GM18907 (cell line): ENCODE measurements around the gene RECK.
"Not testable (repeated sequence)": the region's sequence is repeated elsewhere in the genome, so short reads cannot be mapped to it uniquely, and the experiment has no call there.

Experiments used
- ATAC-seq: cut with Tn5 transposase; IDR thresholded peaks from one replicate; pipeline ENCODE4 v1.9.1; 2021; ENCODE audit warnings: mild to moderate bottlenecking, moderate library complexity; ENCODE audit not compliant: unreplicated experiment

Gene RECK

DNA sequence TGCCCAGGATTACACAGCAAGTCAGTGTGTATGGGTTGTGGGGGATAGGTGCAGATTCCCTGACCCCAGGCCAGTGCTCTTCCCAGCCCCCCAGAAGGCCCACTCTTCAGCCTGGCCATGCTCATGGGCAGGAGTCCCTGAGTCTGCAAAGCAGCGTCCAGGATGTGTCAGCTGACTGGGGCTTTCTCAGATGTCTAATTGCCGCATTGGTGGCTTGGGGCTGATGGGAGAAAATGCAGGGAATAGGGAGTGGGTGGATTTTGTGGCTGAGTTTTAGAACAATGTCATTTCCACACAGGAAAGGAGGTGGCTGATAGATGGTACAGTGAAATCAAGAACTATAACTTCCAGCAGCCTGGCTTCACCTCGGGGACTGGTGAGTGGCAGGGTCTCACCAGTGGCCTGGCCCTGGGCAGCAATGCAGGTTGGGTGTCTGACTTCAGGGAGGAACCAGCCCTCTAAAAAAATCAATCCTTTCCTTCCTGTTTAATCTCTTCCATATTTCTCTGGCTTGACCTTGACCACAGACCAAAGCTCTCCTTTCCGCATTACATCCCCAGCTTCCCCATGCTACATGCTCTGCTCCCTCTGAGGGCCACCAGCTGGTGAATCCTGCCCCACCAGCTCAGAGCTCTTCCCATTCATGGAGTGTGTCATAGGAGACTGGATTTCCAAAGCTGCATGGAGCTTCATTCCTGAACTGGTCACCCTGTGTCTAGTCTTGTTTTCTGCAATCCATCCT, 114.0 kb downstream of the RECK start:
- ATAC-seq = no peak

DNA sequence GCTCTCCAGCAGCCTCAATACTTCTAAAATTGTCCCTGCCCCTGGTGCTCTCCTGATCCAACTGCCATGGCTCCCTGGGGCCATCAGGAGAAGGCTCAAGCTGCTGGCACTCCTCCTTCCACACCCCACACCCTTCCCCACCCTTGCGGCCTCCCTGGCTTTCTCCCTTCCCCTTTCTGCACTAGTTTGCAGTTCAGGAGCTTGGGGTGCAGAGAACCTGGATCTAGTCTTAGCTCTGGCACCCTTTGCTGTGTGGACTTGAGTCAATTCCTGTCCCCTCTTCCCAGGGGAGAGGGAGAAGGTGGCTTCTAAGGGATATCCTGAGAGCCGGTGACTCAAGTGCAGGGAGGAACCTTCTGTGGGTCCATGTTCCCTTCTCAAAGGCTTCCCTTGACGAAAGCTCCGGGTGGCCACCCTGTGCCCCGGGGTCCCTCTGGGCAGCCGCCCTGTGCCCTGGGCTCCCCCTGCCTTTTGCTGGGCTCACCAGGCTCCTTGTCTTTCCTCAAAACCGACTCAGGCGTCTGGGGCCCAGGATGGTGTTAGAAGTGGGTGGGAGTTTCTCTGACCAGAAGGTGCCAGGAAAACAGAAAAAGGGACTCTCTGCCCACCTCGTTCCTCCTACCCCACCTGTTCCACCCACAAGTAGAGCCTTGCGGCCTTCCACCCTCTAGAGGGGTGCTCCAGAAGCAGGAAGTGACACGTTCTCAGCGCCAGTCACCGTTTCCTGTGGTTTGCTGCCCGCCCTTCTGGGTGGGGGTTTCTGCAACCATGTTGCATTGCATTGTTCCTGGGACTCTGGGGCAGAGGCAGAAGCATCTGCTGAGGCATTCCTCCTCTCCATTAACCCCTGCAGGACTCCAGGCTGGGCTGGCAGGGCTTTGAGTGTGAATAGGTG, 114.8 kb downstream of the RECK start:
- peak; percentile 86 for ATAC-seq

DNA sequence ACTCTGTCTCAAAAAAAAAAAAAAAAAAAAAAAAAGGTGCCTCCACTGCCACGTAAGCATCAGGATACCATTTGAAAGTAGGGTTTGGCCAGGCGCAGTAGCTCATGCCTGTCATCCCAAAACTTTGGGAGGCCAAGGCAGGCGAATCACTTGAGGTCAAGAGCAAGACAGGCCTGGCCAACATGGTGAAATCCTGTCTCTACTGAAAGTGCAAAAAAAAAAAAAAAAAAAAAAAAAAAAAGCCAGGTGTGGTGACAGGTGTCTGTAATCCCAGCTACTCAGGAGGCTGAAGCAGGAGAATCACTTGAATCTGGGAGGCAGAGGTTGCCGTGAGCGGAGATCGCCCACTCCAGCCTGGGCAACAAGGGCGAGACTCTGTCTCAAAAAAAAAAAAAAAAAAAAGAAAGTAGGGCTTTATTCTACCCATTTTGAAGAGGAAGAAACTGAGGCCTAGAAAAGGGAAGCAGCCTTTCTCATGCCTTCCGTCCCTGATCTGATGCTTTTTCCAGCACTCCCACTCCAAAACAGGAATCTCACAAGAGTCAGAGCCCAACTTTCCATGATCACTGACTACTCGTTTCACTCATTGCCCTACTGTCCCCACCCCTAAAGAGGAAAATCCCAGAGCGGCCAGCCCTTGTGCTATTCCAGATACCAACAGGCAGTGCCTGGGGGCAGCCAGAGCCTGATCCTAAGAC, 116.2 kb downstream of the RECK start:
- no peak for ATAC-seq

DNA sequence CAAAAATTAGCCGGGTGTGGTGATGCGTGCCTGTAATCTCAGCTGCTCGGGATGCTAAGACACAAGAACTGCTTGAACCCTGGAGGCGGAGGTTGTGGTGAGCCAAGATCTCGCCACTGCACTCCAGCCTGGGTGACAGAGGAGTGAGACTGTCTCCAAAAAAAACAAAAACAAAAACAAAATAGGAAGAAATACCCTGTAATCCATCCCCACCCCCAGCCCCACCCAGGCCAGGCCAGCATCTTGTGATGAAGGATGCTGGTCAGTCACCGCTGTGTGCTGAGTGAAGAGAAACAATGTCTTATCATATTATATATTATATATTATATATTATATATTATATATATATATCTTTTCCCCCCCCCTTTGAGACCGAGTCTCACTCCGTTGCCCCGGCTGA, 117.0 kb downstream of the RECK start:
- ATAC-seq = no peak

DNA sequence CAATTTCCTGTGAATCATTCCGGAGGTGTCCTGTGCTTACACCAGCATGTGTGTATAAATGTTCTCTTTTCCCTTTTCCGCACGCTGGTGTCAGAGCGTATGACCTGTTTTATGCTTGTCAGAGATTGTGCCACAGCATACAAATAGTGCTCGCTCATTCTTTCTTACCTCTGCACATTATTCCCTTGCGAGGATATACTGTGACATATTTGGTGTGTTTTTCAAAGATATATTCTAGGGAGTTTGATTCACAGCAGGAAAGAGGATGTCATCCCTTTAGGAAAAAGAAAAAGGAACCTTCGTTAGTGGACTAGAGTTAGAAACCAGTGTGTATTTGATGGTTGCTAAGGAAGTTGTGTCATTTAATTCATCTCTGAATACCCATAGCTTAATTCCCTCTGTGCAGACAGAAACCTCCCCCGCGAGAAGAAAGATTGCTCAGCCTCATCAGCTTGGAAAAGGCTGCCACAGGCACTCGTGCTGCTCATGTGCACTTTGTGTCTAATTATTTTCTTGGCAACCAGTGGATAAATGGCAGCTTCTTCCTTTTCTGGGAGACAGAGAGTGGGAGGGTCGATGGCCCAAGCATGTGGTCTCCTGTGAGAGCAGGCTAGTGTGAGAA, 117.7 kb downstream of the RECK start:
- ATAC-seq = no peak

DNA sequence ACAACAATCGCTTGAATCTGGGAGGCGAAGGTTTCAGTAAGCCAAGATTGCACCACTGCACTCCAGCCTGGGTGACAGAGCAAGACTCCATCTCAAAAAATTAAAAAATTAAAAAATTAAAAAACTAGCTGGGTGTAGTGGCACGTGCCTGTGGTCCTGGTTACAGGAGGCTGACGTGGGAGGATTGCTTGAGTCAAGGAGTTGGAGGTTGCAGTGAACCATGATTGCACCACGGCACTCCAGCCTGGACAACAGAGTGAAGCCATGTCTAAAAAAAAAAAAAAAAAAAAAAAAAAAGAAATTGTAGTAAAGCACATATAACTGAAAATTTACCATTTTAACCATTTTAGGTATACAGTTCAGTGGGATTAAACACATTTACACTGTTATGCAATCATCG, 119.4 kb downstream of the RECK start:
- ATAC-seq = no peak

DNA sequence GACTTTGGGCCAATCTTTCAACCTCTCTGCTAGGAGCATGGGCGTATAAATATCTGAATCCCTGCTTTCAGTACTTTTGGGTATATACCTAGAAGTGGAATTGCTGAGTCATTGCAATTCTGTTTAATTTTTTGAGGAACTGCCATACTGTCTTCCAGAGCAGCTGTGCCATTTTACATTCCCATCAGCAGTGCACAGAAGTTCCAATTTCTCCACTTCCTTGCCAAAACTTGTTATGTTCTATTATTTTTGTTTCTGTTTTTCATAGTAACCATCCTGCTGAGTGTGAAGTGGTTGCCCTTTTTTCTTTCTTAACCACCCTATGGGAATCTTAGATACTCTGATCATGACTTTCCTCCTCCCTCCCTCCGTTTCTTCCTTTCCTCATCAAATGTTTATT, 121.4 kb downstream of the RECK start:
- no peak for ATAC-seq

DNA sequence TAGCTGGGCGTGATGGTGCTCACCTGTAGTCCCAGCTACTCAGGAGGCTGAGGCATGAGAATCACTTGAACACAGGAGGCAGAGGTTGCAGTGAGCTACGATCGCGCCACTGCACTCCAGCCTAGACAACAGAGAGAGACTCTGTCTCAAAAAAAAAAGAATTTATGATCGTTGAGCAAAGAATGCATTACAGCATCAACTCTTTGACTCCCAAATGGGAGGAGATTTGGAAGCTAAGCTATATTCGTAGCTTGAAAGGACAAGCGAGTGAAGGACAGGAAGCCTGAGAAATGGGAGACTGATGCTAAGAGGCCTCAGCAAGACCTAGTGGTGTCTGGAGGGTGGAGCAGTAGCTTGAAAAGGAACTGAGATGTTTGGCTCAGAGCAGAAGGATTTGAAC, 122.2 kb downstream of the RECK start:
- no peak for ATAC-seq

DNA sequence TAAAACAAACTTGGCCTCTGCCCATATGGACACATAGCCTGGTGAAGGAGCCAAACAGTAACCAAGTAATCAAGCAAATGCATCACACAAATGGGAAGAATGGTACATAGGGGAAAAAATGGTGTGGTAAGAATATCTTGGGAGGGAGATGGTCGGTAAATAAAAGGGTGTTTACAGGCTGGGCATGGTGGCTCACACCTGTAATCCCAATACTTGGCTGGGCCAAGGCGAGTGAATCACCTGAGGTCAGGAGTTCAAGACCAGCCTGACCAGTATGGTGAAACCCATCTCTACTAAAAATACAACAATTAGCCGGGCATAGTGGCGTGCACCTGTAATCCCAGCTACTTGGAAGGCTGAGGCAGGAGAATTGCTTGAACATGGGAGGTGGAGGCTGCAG, 122.8 kb downstream of the RECK start:
- ATAC-seq = not testable (repeated sequence)

DNA sequence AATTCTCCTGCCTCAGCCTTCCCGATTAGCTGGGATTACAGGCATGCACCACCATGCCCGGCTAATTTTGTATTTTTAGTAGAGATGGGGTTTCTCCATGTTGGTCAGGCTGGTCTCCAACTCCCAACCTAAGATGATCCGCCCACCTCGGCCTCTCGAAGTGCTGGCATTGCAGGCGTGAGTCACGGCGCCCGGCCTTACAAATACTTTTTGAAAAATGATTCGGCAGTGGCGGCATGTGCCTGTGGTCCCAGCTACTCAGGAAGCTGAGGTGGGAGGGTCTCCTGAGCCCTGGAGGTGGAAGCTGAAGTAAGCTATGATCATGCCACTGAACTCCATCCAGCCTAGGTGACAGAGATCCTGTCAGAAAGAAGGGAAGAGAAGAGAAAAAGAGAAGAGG, 123.4 kb downstream of the RECK start:
- not testable (repeated sequence) for ATAC-seq

DNA sequence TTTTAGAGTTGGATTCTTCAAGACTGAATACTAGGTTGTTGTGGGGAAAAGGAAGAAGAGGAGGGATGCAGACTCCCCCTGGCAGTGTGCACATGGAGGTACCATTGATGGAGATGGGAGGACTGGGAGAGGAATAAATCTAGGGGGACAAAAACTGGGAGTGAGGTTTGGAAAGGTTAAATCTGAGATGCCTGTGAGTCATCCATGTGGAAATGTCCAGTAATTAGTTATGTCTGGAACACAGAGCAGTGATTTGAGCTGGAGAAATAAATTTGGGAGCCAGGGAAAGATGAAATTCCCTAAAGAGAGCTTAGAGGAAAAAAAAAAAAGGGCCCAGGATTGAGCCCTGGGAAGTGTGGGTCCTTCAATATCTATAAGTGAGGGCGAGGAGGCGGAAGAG, 124.5 kb downstream of the RECK start:
- ATAC-seq = no peak

DNA sequence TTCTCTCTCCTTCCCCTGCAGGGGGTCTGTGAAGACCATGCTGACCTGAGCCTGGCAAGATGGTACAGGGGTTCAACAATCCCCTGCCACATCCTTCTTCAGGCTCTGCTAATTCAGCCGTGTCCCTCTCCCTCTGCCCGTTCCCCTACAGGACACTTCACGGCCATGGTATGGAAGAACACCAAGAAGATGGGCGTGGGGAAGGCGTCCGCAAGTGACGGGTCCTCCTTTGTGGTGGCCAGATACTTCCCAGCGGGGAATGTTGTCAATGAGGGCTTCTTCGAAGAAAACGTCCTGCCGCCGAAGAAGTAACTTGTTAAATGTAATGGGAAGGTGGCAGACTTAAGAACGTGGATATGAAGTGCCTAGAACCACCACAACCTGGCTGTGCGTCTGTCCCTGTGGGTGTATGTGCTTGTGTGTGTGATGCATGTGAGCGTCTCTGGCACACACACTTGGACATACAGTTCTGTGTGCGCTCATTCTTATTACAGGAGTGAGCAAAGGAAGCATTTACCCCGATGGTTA, 125.6 kb downstream of the RECK start:
- no peak for ATAC-seq

DNA sequence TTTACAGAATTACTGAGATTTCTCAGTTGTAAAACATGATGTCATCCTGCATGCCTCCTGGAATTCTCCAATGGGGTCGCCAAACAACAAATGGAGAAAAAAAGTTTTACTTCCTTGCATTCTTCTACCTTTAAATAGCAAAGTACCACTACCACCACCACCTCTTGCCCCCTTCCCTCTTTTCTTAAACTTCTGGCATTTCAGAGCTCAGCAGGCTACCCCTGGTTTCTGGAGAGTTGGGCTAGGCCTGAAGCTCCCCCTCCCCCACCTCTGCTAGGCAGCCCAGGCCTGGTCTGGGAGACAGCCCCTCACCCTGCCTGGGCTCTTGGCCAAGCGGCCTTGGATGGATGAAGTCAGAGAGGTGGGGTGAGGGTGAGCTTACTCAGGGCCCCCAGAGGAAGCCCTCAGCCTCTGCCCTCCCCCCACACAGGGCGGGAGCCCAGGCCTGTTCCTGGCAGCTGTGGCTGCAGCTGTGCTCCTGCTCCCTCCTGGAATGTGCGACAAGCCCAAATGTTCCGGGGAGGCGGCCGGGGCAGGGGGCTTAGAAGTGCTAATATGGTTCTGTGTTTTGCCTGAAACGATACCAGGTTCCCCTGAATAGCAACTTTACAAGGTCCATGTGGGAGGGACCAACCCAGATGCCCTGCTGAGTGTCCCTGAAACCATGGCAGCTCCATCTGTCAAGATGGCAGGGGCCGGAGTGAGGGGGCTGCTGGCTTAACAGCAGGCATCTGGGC, 126.5 kb downstream of the RECK start:
- ATAC-seq = no peak

DNA sequence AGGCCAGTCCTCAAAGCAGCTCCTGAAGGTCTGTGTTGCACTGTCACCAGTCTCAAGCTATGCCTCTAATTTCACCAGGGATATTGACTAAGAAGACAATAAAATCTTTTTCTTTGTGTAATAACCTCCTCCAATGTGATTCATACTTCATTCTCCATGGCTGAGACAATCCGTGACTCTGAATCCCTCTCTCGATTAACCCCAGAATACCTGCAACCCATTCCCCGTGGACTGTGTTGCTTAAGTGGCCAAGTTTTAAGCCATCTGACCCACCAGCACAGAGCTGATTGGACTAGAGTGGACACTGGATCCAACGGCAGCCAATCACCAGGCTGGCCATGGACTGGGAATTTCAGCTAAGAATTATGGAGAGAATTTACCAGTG, 127.1 kb downstream of the RECK start:
- ATAC-seq = no peak

DNA sequence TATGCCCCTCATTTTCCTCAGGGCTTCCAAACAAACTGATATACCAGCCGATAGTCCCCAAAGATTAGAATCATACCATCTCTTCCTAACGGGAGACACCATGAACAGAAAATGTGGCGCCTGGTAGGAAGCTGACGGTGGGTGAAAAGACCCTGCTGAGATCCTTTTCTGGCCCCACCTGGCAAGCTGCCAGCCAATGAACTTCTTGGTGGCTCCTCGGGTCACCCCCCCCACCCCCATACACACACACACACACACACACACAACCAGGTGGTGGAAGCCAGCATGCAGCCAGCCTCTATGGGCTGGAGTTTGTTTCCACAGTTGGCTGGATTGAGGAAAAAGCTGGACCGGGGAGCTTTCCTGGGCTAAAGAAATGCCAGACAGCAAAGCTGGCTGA, 127.7 kb downstream of the RECK start:
- ATAC-seq = no peak

DNA sequence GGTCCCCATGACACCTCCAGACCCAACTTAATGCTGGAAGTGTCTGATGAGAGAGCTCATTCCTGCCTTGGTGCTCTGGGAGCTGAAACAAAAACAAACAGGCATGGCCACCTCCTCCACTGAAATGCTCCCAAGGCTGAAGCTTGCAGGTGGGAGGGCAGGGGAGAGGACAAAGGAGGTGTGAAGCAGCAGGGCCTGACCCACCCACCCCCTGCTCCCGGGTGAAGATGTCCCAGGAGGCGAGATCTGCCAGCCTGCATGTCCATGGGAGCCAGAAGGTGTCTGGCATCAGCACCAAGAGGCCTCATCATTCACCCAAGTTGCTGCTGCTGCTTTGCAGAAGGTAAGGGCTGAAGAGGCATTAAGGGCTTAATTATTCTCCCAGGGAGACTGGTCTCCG, 128.3 kb downstream of the RECK start:
- ATAC-seq = no peak

DNA sequence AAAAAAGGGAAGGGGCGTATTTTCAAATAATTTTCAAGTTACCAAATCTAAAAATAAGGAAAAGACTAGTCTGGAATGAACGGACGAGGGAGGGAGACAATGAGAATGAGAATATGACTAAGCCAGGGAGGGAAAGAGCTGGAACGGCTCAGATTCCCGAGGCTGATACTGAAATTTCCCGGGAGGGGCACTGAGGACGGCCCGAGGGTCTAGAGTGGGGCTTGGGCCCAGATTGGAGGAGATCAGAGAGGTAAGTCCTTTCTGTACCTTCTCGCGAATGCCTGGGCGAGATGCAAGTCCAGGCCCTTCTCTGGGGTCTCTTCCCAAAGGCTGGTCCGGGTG, 129.1 kb downstream of the RECK start:
- no peak for ATAC-seq

DNA sequence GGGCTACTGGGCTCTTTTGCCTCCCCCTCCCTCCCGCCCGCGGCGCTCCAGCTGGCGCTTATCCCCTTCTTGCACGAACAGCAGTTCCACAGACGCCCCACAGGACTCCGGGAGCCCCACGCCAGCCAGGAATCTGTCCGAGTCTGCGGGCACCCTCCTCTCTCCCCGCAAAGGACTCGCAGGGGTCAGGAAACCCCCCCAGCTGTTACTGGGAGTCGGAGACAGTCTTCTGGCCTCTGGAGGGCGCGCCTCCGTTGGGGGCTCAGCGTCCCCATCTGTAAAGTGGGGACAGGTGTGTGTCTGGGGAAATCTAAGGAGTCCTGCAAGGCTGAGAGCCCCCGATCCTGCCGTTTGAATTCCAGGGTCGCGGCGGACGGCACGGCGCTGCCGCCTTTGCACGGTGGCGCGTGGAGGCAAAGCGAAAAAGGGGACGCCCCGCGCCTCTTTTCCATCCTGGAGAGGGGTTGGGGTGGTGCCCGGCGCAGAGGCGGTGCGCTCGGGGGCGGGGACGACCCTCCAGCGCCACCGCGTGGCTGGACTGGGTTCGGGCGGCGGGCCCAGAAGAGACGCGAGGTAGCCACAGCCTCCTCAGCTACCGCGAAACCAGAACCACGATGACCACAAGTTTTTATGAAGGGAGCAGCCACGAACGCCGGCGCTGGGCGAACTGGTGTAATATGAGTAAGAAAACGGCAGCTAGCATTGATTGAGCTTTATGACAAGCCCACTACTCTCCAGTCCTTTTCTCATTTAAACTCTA, 129.6 kb downstream of the RECK start:
- ATAC-seq = peak; percentile 81

DNA sequence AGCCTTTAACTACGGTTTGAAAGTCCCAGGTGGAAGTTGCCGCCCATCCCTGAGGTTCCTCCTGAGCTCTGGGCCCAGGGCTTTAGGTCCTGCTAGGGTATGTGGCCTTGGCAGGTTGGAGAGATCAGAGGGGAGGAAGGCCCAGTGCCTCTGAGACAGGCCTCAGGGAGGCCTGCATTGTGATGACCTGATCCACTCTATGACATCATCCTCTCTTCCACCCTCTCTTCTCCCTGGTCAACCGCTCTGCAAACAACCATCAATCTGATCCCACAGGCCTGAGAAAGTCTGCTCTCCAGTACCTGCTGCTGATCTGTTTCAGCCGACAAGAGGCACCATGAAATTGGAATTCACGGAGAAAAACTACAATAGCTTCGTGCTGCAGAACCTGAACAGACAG, 132.5 kb downstream of the RECK start, which contains the start of gene CCIN:
Gene CCIN, plus strand, starts transcription at position 223 of the 400 bp plus-strand sequence. Its CDS starts 115 bp downstream, at position 338.
- no peak for ATAC-seq

DNA sequence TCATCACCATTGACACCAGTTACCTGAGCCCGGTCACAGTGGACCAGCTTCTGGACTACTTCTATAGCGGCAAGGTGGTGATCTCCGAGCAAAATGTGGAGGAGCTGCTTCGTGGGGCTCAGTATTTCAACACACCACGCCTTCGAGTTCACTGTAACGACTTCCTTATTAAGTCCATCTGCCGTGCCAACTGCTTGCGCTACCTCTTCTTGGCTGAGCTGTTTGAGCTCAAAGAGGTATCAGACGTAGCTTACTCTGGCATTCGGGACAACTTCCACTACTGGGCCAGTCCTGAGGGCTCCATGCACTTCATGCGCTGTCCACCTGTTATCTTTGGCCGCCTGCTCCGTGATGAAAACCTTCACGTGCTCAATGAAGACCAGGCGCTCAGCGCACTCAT, 133.0 kb downstream of the RECK start:
- no peak for ATAC-seq
